Osteoblast (primary cell): ENCODE results near the gene DNLZ. TPM values are rescaled to one million over a fixed set of nuclear protein-coding genes. Genes with fewer than 3 reads are reported as not detected.
A peak's percentile ranks its signal among the peaks of the same experiment; 100 is the strongest.

Source experiments
- DNase-seq: peaks from one replicate; pipeline ENCODE4 v3.0.0; 2011; ENCODE audit warnings: low spot score, mixed read lengths; ENCODE audit not compliant: insufficient read length; ENCODE audit errors: missing footprints
- H2AFZ ChIP-seq: 2 replicates; pipeline ENCODE4 v1.6.0; 2011; ENCODE audit warnings: mild to moderate bottlenecking, low read length
- H3K27ac ChIP-seq: 2 replicates; pipeline ENCODE4 v1.5.1; 2011; ENCODE audit warnings: mild to moderate bottlenecking, low read depth, low read length, moderate library complexity
- H3K27me3 ChIP-seq: 2 replicates; pipeline ENCODE4 v1.6.0; 2012; ENCODE audit warnings: mild to moderate bottlenecking, control low read depth, inconsistent platforms, low read length, moderate library complexity; ENCODE audit not compliant: insufficient read depth
- H3K36me3 ChIP-seq: 2 replicates; pipeline ENCODE4 v1.5.1; 2011; ENCODE audit warnings: mild to moderate bottlenecking, low read length, control low read depth, moderate library complexity; ENCODE audit not compliant: insufficient read depth
- H3K4me1 ChIP-seq: 2 replicates; pipeline ENCODE4 v1.5.1; 2011; ENCODE audit warnings: mild to moderate bottlenecking, low read length, control low read depth, moderate library complexity; ENCODE audit not compliant: insufficient read depth
- H3K4me2 ChIP-seq: 2 replicates; pipeline ENCODE4 v1.6.0; 2011; ENCODE audit warnings: mild to moderate bottlenecking, low read length; ENCODE audit not compliant: insufficient read depth
- H3K4me3 ChIP-seq: fragments of 200-600 bp; sonication (generic); 3 replicates; pipeline ENCODE4 v1.5.1; 2012; ENCODE audit warnings: mild to moderate bottlenecking, low read length, inconsistent platforms; ENCODE audit not compliant: insufficient read depth
- H3K79me2 ChIP-seq: 2 replicates; pipeline ENCODE4 v1.6.0; 2012; ENCODE audit warnings: mild to moderate bottlenecking, low read length, control low read depth, inconsistent platforms; ENCODE audit not compliant: insufficient read depth
- H3K9me3 ChIP-seq: 2 replicates; pipeline ENCODE4 v1.5.1; 2011; ENCODE audit warnings: low read depth, low read length, control low read depth
- H4K20me1 ChIP-seq: 2 replicates; pipeline ENCODE4 v1.6.0; 2012; ENCODE audit warnings: mild to moderate bottlenecking, low read length, control low read depth; ENCODE audit not compliant: insufficient read depth
- total RNA-seq: library from RNA; depleted of rRNA; stranded (reverse); fragments of >200 nt; gene quantifications from 2 replicates; pipeline ENCODE4 v1.2.3, GENCODE V29; 2012
- TF ChIP-seq, protein P1 (sequence below): IDR thresholded peaks from 2 replicates; pipeline ENCODE4 v1.5.1; 2011; ENCODE audit warnings: mild to moderate bottlenecking, low read depth, low read length, moderate library complexity; ENCODE audit errors: extremely low read depth

Gene DNLZ
- total RNA-seq, 1 donor: 4.3 TPM

DNA sequence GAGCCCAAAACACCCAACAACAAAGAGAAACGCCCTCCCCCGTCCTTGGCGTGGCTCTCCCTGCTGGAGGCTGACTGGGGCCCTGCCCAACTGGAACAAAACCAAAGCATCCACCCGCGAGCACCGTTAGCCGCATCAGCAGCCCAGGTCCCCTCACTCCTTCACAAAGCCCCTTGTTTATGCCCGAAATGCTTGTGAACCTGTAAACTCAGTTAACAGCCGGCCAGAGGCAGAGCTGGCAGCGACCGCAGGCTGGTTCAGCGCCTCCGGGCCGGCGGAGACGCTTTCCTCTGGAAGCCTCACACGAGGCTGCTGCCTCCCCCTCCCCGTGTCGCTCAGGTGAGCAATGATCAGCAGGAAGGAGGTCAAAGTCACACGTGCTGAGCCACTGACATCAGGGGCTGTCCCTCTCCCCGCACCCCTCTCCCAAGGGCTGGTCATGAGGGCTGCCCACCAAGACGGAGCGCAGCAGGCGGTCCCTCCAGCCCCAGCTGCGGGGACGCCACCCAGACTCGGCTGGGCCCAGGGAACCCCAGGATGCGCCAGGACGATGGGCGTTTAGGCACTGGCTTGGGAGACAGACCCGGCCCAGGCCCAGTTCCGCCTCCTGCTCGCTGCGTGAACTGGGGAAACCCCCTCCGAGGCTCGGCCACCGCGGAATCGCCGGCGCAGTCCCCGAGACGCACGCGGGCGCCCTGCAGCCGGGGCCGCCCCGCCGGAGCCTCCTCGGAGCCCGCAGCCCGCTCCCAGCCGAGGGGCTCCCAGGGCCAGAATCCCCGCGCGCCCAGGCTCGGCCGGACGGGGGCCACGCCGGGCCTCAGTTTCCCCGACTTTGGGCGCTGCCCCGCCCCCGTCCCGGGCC is 35.9 kb upstream of the DNLZ start:
- Histone ChIP-seq H4K20me1 (peaks cover 21% of the 10 kb centered on the region), H3K27ac (peak overlapping the region; percentile 33), H3K4me1 (peaks cover 14% of the 10 kb centered on the region), H3K79me2 (peaks cover 33% of the 10 kb centered on the region), H3K4me2 (peak overlapping the region; percentile 93), H3K36me3 (peaks cover 60% of the 10 kb centered on the region), H3K9me3 (no peaks in the 10 kb centered on the region), H3K4me3 (peak overlapping the region; percentile 91), H2AFZ (peak overlapping the region; percentile 62), H3K27me3 (no peaks in the 10 kb centered on the region)
- TF ChIP-seq, protein P1, sequence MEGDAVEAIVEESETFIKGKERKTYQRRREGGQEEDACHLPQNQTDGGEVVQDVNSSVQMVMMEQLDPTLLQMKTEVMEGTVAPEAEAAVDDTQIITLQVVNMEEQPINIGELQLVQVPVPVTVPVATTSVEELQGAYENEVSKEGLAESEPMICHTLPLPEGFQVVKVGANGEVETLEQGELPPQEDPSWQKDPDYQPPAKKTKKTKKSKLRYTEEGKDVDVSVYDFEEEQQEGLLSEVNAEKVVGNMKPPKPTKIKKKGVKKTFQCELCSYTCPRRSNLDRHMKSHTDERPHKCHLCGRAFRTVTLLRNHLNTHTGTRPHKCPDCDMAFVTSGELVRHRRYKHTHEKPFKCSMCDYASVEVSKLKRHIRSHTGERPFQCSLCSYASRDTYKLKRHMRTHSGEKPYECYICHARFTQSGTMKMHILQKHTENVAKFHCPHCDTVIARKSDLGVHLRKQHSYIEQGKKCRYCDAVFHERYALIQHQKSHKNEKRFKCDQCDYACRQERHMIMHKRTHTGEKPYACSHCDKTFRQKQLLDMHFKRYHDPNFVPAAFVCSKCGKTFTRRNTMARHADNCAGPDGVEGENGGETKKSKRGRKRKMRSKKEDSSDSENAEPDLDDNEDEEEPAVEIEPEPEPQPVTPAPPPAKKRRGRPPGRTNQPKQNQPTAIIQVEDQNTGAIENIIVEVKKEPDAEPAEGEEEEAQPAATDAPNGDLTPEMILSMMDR: no peak
- DNase-seq: peak; percentile 92

DNA sequence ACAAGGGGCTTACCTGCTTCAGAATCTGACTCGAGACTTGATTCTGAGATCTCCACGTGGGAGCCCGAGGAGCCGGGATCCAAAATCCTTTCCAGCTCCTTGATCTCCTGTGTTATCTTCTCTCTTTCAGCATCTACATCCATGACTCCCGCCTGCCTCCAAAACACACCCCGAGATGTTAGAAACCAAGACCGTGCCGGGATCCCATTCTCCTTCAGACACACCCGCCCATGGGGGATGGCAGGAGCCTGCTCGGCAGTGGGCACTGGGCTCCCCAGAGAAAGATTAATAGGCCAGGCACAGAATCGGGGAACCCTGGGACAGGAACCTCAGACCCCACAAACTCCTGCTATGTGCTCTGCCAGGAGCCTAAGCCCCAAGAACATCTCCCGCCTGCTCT is 34.7 kb upstream of the DNLZ start:
- Histone ChIP-seq H4K20me1 (peaks cover 21% of the 10 kb centered on the region), H3K4me2 (peak overlapping the region; percentile 93), H2AFZ (no peak overlapping the region), H3K36me3 (peaks cover 56% of the 10 kb centered on the region), H3K27ac (peak overlapping the region; percentile 28), H3K4me3 (no peak overlapping the region), H3K4me1 (peaks cover 14% of the 10 kb centered on the region), H3K9me3 (no peaks in the 10 kb centered on the region), H3K27me3 (no peaks in the 10 kb centered on the region), H3K79me2 (peaks cover 33% of the 10 kb centered on the region)
- TF ChIP-seq, protein P1: no peak
- DNase-seq: no peak

DNA sequence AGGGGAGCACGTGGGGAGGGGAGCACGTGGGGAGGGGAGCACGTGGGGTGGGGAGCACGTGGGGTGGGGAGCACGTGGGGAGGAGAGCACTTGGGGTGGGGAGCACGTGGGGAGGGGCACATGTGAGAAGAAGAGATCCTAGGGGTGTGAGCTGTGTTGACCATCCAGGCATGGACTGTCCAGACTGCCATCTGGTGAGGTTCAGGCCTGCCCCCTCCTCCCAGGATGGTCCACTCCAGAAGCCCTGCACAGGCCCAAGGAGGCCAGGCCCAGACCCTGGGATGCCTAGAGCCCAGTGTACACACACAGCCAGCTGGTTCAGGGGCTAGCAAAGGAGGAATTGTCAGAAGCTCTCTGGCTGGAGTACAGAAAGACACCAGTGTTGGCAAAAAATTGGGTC is 34.1 kb upstream of the DNLZ start:
- Histone ChIP-seq H3K4me1 (peaks cover 14% of the 10 kb centered on the region), H3K9me3 (no peaks in the 10 kb centered on the region), H4K20me1 (peaks cover 21% of the 10 kb centered on the region), H3K79me2 (peaks cover 33% of the 10 kb centered on the region), H3K27me3 (no peaks in the 10 kb centered on the region), H3K4me2 (no peak overlapping the region), H3K27ac (no peak overlapping the region), H3K4me3 (no peak overlapping the region), H2AFZ (no peak overlapping the region), H3K36me3 (peaks cover 59% of the 10 kb centered on the region)
- TF ChIP-seq, protein P1: no peak
- no peak for DNase-seq

DNA sequence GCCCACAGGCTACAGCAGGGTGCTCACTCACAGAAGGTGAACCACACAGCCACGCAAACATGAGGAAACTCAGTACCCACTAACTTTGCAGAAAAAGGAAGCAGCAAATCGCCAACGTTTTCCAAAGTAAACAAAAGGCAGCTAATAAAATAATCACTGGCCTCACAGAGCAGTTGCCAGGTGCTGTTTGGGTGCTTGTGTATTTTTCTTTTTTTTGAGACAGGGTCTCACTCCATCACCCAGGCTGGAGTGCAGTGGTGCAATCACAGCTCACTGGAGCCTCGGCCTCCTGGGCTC is 32.6 kb upstream of the DNLZ start:
- no peak for DNase-seq
- Histone ChIP-seq H2AFZ (no peak overlapping the region), H3K4me3 (no peak overlapping the region), H3K27me3 (no peaks in the 10 kb centered on the region), H3K4me2 (no peak overlapping the region), H3K9me3 (no peaks in the 10 kb centered on the region), H3K79me2 (peaks cover 33% of the 10 kb centered on the region), H3K36me3 (peaks cover 59% of the 10 kb centered on the region), H3K4me1 (peaks cover 14% of the 10 kb centered on the region), H3K27ac (no peak overlapping the region), H4K20me1 (peaks cover 21% of the 10 kb centered on the region)
- TF ChIP-seq, protein P1: no peak
